Fibroblast of the conjunctiva (primary cell): Measurements from ENCODE around the gene CNTN5.
A peak's percentile ranks its signal among the peaks of the same experiment; 100 is the strongest.
"Not testable (repeated sequence)": the region's sequence is repeated elsewhere in the genome, so short reads cannot be mapped to it uniquely, and the experiment has no call there.

Source experiments
- DNase-seq: peaks from one replicate; pipeline ENCODE4 v3.0.0-alpha.2; 2010; ENCODE audit warnings: low read depth

The CNTN5 gene

DNA sequence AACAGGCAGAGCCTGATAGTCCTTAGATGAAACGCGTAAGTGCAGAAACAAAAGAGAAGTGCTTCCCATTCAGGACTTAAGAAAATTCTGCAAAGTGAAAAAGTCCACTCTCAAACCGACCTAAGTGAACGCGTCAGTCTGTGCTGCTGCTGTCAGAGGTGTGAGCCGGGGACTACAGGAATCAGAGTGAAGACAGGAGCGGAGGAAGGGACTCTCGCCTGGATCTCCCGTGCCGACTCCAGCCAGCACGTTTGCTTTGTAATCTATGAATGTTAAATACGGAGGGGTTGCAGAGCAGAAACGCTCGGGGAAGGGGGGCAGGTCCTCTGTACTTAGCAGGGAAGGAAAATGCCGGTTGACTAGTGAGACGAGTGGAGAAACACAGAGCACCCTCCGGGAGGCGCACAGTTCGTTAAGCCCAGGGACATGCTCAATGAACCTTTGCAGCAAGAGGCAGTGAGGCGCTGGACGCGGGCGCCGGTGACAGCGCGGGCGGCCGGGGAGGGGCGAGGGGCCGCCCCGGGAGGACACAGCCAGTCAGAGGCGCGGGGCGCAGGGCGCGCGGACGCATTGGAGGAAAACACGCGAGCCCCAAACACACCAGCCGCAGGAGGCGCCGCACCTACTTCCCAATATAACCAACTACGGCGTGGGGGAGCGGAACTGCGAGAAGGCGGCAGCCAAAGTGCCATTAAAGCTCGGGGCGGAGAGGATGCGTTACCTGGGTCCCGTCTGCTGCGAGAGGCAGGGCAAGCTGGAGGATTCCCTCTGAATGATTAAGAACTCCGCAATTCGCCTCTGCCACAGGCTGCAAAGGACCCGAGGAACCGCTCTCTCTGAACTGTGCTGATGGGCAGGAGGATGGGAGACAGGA lies at the start of gene CNTN5:
CNTN5 (plus strand) TSS at position 598 of the 874 bp plus-strand sequence.
- no peak for DNase-seq

DNA sequence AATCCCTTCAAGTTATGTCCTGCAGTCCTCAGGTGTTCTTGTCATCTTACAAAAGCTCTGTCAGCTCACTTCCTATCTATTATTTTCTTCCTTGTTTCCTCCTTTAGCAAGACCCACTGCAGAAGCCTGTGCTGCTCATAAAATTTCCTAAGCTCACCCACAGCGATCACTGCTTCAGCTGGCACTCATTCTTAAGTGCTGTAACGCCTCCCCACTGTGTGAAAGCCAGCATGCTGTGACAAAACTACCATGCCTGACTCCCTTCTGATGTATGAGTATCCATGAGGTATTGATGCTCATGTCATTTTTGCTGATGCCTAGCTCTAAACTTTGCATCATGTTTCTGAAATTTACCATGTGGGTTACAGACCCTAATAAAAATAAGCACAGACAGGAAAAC lies 41.5 kb upstream of the CNTN5 start:
- DNase-seq, result no peak

DNA sequence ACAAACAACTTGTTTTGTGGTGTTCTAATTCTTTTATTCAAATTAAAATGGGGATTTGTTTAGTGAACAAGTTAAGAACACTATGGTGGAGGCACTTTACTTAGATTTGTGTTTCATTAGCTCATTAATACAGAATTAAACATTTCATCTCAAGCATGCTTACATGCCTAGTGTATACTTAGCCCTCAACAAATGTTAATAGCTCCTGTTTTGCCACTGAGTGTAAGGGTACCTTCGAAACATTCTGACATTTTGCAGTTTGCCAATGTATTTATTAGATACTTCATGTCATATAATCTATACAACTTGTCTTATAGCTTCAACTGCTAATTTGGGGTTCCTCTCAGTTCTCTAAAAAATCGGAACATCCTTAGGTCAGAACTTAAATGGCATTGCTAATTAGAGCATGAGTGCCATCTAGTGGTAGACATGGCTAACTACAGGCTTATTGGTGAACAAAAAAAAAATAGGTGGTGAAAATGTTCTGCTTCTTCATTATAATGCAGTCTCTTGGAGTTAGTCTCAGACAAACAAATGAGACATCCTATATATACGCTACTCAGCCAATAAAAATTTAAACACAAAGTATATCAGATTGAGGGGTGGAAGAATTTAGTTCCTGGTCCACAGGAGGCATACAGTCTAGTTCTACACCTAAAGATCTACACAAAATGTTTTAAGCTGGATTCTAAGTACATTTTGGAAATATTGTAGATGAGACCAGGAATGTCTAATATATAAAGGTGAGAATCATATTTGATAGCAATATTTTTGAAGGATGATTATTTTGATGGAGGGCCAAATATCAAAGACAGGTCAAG lies 4.9 kb upstream of the CNTN5 start:
- peak; percentile 21 for DNase-seq

DNA sequence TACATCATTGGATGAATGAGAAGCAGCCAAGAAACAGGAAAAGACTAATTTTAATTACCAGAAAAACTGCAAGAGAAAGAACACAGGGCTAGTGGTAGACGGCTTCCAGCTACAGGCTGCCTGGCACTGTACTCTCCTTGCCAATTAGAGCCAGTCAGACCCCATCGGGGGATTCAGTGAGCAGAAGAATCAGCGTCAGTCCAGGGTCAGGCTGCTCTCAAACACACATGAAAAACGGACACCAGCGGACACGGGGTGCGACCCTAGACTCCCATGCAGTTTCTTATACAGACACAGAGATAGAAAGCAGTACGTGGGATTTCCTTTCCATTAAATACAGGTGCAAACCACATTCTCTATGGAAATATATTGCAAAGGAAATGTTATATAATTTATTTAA lies 1.1 kb upstream of the CNTN5 start:
- no peak for DNase-seq

DNA sequence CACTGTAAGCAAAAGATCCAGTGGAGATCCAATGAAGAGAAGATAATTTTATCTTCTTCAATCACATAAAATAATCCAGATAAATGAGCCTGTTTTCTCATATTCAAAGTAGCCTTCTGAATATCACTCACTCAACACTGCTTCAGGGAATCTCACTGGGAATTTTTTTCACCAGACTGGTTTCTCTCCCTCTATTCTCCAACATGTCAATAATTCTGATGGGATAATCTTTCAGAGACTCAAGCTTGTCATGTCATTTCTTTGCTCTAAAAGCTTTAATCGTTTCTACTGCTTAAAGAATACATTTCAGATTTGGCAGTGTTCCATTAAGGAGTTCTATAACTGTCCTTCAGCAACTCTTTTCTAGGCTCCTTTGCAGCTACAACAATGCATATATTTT lies 16.3 kb downstream of the CNTN5 start:
- no peak for DNase-seq

DNA sequence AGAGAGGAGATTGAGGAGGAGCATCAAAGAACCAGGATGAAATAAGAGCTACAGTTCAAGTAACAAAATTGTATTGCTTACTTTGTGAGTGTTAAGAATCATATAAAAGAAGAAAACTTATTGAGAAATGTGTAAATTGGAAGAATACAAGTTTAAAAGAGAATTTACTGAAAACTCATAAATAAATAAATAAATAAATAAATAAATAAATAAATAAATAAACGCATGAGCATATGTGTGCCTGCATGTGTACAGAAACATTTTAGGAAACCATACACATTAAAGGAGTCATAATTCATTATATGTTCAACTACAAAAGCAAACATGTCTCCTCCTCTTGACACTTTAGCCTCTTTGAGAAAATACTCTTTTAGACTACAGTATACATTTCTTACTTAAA lies 42.6 kb downstream of the CNTN5 start:
- no peak for DNase-seq

DNA sequence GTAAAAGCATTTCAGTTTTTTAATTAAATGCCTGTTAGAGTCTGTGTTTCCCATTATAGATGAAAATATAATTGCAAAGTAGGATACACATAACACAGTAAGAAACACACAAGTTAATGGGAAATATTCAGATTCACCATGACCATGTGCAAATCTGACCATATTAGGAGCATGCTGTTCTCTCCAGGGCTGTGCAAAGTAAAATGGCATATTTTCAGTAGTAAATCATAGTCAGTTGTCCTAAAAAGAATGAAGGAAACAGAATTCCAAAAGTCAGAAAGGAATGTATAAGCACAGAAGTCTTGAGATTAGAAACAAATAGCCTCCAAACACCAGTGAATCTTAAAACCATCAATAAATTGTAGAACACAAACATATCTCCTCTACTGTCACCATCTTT lies 44.4 kb downstream of the CNTN5 start:
- no peak for DNase-seq

DNA sequence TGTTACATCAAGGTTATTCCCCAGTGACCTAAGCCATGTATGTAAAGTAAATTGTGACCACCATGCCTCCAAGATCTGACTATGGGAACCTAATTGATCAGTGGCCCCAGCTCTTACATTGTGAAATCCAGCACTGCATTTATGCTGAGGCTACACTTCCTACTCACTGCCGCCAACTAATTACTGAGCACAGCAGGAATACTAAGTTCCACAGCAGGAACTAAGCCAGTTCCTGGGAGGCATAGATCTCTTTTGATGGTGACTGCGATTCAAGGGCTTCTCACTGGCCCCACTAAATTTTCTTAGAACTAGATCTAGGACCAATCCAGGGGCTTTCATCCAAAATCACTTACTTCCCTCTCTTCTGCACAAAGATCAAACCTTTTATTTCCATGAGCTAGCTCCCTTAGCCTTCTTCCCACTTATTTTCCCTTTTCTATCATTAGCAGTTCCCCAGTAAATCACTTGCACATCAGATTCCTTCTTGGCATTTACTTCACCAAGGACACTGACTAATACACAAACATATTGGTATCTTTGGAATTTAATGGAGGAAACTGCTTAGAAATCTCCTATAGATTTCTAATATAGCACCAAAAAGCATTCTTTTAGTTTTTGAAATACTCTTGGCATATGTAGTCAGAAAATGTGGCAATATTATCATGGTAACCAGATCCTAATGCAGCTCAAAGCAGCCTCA lies 46.0 kb downstream of the CNTN5 start:
- no peak for DNase-seq

DNA sequence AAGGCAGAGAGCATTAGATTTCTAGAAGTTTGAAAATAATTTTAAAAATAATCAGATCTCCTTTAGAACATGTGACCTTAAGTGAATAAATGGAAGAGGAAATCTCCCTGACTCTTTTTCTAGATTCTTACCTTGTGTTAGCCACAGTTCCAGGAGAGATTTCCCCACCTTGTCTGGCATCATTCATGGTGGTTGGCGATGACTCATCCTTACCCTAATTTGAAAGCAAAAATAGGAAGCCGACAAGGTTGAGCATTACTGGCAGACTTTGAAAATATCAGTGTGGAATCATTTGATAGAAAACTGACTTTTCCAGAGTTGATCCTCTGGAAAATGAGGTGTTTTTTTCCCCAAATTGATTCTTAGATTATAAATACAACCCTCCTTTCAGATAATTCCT lies 48.1 kb downstream of the CNTN5 start:
- DNase-seq, result no peak

DNA sequence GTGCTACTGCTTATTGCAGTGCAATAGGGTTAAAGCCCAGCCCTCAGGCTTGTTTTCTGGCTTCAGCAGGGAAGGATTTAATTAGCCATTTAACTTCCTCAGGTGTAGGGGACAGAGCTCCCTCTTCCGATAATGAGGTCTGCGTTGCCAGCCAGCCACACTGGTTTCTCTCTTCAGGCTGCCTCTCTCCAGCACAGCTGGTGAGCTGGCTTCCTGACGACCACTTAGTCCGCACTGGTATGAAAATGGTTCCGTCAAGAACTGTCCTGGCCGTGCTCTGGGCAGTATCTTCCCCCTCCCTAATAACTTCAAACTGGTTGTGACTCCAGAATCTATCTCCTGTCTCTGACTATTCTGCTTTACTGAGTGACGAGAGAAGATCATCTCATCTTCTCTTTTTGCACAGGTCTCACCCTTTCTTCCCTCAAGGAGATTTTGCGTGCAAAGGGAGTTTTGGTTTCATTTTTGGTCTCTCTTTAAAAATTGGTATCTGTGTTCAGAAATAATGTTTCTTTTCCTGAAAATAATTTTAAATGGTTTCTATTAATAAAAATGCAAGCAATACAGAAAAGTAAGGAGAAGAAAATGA lies 49.2 kb downstream of the CNTN5 start:
- no peak for DNase-seq

DNA sequence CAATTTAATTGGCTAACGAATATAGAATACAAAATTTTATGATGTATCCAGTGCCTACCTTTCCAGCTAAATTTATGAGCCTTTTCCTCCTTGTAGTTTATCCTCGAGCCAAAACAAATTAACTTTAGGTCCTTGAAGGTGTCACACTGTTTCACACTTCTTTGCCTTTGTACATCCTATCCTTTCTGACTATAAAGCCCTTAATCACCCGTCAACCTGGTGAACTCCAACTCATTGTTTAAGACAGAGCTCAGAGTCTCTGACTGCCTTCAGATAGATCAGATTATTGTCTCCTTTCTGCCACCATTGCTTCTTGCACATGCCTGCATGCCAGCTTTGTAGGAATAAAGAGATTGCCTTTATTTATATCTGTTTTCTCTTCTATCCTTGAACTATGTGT lies 58.8 kb downstream of the CNTN5 start:
- no peak for DNase-seq

DNA sequence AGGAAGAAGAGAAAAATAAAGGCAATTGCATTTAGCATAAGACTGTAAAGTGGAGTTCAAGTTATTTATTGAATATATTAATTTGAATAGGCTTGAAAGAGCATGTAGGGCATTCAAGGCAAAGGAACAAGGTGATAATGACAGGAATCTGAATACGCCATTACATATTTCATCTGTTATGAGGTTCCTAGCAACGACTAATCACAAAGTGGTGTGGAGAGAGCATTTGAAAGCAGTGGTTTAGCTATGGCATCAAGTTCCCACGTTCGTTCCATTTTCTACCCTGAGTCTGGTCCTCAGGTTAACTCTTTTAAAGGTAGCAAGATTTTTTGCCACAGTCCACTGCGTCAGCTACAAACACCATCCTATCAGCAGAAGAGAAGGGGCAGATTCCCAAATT lies 59.4 kb downstream of the CNTN5 start:
- no peak for DNase-seq

DNA sequence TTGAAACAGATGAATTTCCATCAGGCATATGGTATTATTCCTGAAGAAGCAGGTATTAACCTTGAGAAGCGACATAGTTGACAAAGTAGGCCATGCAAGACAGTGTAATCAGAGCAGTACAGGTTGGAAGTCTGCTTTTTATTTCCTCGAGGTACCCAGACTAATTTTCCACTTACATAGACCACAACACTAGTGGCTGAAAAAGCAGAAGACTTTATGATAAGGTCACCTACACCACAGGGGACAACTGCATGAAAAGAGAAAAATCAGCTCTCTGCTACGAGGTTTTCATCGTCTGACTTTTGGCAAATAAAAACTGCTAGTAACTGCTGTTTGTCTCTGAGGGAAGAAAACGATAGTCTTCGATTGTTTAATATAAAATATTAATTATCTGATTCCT lies 77.5 kb downstream of the CNTN5 start:
- no peak for DNase-seq

DNA sequence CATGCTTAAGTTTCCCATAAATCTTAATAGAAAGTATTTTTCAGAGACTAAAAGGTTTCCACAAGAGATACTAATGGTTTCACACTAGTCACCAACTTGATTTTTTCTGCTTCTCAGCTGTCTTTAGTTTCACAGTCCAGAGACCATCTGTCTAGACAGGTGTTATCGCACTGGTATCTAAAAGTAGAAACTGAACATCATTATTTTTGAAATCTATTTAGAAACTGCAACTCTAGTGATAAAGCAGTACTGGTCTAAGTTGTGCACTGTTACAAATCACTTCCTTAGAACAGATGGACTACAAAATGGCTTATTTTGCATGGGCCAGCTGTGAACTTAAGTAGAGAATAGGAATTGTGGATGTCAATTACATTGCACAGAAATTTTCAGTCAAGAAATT lies 78.0 kb downstream of the CNTN5 start:
- no peak for DNase-seq

DNA sequence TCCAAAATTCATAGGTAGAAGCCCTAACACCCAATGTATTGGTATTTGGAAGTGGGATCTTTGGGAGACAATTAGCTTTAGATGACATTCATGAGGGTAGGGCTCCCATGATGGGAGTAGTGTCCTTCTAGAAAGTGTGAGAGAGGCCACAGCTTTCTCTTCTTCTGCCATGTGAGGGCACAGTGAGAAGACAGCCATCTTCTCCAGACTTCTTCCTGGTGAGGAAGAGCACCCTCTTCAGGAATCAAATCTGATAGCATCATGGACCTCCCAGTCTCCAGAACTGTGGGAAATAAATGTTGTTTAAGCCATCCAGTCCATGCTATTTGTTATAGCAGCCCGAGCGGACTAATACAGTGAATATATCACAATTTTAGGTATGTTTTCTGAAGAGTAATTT lies 96.9 kb downstream of the CNTN5 start:
- DNase-seq, result no peak

DNA sequence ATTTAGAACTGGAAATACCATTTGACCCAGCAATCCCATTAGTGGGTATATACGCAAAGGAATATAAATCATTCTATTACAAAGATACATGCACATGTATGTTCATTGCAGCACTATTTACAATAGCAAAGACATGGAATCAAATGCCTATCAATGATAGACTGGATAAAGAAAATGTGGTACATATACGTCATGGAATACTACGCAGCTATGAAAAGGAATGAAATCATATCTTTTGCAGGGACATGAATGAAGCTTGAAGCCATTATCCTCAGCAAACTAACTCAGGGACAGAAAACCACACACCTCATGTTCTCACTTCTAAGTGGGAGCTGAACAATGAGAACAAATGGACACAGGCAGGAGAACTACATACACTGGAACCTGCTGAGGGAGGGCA lies 113.1 kb downstream of the CNTN5 start:
- DNase-seq, result not testable (repeated sequence)

DNA sequence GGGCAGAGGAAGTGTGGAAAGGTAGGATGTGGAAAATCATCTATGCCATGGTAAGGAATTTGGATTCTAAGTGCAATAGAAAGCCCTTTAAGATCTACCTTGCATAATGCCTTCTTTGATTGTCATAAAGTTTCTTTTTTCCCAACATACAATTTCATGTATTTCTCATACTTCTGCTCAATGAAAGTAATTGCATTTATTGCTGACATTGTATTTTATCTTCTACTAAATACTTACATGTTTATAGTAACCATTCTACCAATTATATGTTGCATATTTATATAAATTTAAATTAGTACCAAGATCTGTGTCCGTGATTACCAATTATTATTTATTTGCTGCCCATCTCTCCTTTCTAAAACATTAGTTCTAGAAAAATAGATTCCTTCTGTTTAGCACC lies 114.8 kb downstream of the CNTN5 start:
- no peak for DNase-seq

DNA sequence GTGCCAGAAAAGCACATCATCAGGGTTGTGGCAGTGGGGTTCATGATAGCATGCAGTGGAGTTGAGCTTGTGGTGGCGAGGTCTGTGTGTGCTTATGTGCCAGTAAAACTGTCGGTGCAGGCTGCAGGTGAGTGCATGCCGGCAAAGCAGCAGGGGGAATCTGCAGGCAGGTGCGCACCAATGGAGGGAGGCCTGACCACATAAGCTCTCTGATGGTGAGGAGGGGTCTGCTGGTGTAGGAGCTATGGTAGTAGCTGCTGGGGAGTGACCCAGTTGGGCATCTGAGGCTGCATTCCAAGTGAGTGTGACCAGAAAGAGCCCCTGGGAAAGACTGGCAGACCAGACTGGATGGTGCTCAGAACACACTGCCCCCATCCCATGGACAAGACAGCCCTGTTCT lies 121.5 kb downstream of the CNTN5 start:
- DNase-seq, result no peak

DNA sequence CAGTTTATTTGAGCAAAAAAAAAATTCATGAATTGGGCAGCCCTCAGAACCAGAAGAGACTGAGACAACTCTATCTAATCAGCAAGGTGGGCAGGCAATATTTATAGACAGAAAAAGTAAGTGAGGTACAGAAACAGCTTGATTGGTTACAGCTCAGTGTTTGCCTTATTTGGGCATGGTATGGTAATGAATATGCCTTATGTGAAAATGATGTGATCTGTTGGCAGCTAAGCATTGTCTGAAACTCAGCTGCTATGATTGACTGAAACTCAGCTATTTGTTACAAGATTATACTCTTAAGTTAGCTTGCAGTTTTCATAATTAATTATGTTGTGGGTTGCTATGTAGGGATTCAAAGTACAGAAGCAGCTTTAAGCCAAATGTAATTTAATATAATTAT lies 127.6 kb downstream of the CNTN5 start:
- DNase-seq, result no peak

DNA sequence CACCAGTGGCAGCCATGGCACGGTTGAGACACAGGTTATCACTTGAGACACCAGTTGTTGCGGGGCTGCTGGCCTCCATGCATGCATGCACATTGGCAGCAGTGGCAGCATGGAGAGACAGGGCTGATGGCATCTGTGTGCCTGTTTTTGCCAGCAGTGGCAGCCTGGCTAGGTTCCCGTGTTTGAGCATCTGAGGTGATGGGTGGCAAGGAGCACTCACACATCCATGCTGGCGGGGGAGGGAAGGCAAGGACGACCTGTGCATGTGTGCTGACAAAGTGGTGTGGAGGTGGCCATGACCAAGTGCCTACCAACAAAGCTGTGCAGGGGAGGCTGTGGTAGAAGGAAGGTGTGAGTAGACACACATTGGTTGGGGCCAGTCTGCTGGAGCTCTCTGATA lies 133.5 kb downstream of the CNTN5 start:
- no peak for DNase-seq

DNA sequence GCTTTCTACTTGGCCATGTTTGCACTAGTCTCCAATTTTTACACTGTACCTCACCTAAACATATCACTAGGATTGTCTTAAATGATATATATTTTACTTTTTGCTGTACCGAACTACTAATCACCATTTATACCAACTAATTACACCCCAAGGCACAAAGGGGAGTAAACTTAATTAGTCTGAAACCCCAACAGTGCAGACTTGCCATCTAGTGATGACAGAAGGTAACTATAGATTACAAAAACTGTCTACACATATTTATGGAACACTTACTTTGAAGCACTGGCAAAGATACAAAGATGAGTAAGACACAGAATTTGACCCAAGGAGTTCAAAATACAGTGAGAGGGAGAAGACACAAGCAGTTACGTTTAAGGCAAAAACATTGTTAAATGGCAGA lies 139.7 kb downstream of the CNTN5 start:
- no peak for DNase-seq

DNA sequence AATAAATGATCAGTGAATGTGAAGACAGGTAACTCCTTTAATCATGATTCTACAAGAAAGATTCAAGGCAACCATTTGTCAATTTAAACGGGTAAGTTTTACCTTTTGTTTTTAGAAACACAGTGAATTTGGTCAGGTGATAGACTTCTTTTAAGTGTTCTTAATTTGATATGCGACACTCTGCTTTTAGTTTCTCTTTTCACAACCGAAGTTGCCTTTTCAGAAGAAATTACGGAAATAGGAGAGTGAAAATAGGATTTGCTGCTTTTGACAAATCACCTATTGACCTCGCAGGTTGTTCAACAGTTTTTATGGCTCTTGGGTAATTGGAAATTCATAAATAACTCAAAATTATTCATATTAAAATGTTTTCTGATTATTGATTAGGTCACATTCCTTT lies 142.1 kb downstream of the CNTN5 start:
- DNase-seq, result no peak
